GM21526 (cell line): ENCODE measurements around the gene SUB1.

ENCODE experiments used
- ATAC-seq: cut with Tn5 transposase; IDR thresholded peaks from one replicate; pipeline ENCODE4 v1.9.1; 2021; ENCODE audit warnings: moderate library complexity; ENCODE audit not compliant: unreplicated experiment, low FRiP score

Gene SUB1

GRCh38 chr5:32638309-32638708 is 53.0 kb downstream of the SUB1 start:
- ATAC-seq, result no peak

- no peak for ATAC-seq
Observed at GRCh38 chr5:32639943-32640342, 54.6 kb downstream of the SUB1 start.

GRCh38 chr5:32642276-32643002 is 57.1 kb downstream of the SUB1 start:
- ATAC-seq, result no peak

GRCh38 chr5:32645246-32645645 is 59.9 kb downstream of the SUB1 start:
- no peak for ATAC-seq

GRCh38 chr5:32646061-32646969 is 61.0 kb downstream of the SUB1 start:
- no peak for ATAC-seq

- ATAC-seq, result no peak
Observed at GRCh38 chr5:32651088-32651487, 65.7 kb downstream of the SUB1 start.

GRCh38 chr5:32651638-32652037 is 66.3 kb downstream of the SUB1 start:
- ATAC-seq, result no peak
